Osteocyte (in vitro differentiated cells): Measurements from ENCODE around the gene KANK4. TPM values are rescaled to one million over a fixed set of nuclear protein-coding genes. Genes with fewer than 3 reads are reported as not detected.

Source experiments
- DNase-seq: peaks from one replicate; pipeline ENCODE4 v3.0.0; 2021; ENCODE audit warnings: mixed read lengths; ENCODE audit not compliant: unreplicated experiment; ENCODE audit errors: extremely low spot score
- H3K27ac Mint-ChIP-seq: one replicate; pipeline ENCODE4 v1.8.0; 2021; ENCODE audit warnings: mild to moderate bottlenecking, mixed read lengths; ENCODE audit not compliant: unreplicated experiment
- H3K27me3 Mint-ChIP-seq: one replicate; pipeline ENCODE4 v1.8.0; 2021; ENCODE audit warnings: mixed read lengths; ENCODE audit not compliant: unreplicated experiment
- H3K36me3 Mint-ChIP-seq: one replicate; pipeline ENCODE4 v1.8.0; 2021; ENCODE audit warnings: mixed read lengths; ENCODE audit not compliant: unreplicated experiment
- H3K4me1 Mint-ChIP-seq: one replicate; pipeline ENCODE4 v1.8.0; 2021; ENCODE audit warnings: mixed read lengths; ENCODE audit not compliant: unreplicated experiment
- H3K4me3 Mint-ChIP-seq: one replicate; pipeline ENCODE4 v1.8.0; 2021; ENCODE audit warnings: mild to moderate bottlenecking, moderate library complexity, mixed read lengths; ENCODE audit not compliant: unreplicated experiment
- H3K9me3 Mint-ChIP-seq: one replicate; pipeline ENCODE4 v1.8.0; 2021; ENCODE audit warnings: mixed read lengths; ENCODE audit not compliant: unreplicated experiment
- CTCF ChIP-seq: fragments of 200-600 bp; sonication (generic); IDR thresholded peaks from 2 replicates; pipeline ENCODE4 v1.5.0; 2021; ENCODE audit warnings: antibody characterized with exemption, mild to moderate bottlenecking, moderate library complexity
- total RNA-seq: library from RNA; stranded (reverse); gene quantifications from 2 replicates; pipeline ENCODE4 v1.2.1, GENCODE V29; 2021

The KANK4 gene
- total RNA-seq, 1 donor from 2014 or later, result not detected

DNA sequence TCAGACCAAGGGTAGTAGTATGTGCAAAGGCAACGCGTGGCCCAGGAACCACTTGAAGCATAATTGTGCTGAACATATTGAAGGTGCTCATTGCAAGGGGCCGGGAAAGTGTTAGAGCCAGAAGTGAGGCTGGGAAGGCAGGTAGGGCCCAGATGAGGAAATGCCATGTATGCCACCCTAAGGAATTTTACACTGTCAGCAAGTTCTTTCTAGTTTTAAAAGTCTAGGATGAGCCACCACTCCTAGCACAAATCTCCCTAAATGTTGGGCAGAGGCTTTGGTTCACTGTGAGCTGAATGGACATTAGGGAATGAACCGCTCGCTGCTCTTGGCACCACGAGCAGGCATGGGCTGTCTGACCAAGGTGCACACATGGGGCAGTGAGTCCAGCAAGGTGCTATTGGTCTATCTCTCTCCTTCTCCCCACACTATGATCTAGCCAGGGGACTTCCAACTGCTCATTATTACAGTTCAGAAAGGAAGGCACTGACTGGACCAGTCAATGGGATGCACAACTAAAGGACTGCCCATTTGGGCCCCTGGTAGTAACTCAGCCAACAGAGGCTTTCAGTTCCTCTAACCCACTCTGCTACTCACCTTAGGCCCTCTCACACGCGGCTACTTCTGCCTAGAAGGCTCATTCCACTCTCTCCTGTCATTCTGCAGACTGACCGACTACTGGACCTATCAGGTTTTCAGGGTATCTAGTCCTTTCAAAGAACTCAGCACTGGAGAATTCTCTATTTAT is 2.0 kb downstream of the KANK4 start:
- H3K27me3 Mint-ChIP-seq, result peaks cover 61% of the 10 kb centered on the region
- H3K27ac Mint-ChIP-seq, result no peak overlapping the region
- no peak for DNase-seq
- peaks cover 2% of the 10 kb centered on the region for H3K36me3 Mint-ChIP-seq
- H3K9me3 Mint-ChIP-seq, result no peaks in the 10 kb centered on the region
- H3K4me3 Mint-ChIP-seq, result no peak overlapping the region
- peaks cover 13% of the 10 kb centered on the region for H3K4me1 Mint-ChIP-seq
- TF ChIP-seq CTCF, result no peak

DNA sequence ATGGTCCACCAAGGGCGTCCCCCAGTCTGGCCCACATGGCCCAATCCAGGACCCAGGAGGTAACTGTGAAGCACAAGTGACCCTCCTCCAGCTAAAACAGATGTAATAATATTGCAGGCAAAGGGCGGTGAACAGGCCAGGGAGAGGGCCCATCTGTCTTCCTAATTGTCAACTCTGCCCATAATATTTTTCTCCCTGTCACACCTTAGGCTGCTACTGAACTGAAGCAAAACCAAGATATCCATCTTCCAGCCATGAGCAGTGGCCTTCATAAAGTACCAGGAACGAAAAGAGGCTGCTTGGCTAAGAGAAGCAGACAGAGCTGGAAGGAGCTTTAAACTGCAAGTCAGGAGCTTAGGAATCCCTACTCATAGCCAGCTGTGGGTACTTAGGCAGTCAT is 3.1 kb downstream of the KANK4 start:
- peaks cover 9% of the 10 kb centered on the region for H3K4me1 Mint-ChIP-seq
- no peak for DNase-seq
- H3K9me3 Mint-ChIP-seq, result no peaks in the 10 kb centered on the region
- no peak overlapping the region for H3K27ac Mint-ChIP-seq
- TF ChIP-seq CTCF, result no peak
- H3K27me3 Mint-ChIP-seq, result peaks cover 64% of the 10 kb centered on the region
- no peak overlapping the region for H3K4me3 Mint-ChIP-seq
- H3K36me3 Mint-ChIP-seq, result peaks cover 2% of the 10 kb centered on the region

- Mint-ChIP-seq H3K4me1 (peaks cover 9% of the 10 kb centered on the region), H3K27me3 (peaks cover 66% of the 10 kb centered on the region)
Measured at GRCh38 chr1:62315387-62315786, 3.8 kb downstream of the KANK4 start.

GRCh38 chr1:62314454-62315350 is 4.5 kb downstream of the KANK4 start:
- no peaks in the 10 kb centered on the region for H3K9me3 Mint-ChIP-seq
- no peak for TF ChIP-seq CTCF
- H3K4me1 Mint-ChIP-seq, result peaks cover 7% of the 10 kb centered on the region
- DNase-seq, result no peak
- peaks cover under 1% of the 10 kb centered on the region for H3K36me3 Mint-ChIP-seq
- H3K27ac Mint-ChIP-seq, result no peak overlapping the region
- no peak overlapping the region for H3K4me3 Mint-ChIP-seq
- H3K27me3 Mint-ChIP-seq, result peaks cover 66% of the 10 kb centered on the region

More at GRCh38 chr1:62315387-62315786, 3.8 kb downstream of the KANK4 start:
- TF ChIP-seq CTCF, result no peak
- no peaks in the 10 kb centered on the region for H3K9me3 Mint-ChIP-seq
- H3K4me3 Mint-ChIP-seq, result no peak overlapping the region
- peaks cover 2% of the 10 kb centered on the region for H3K36me3 Mint-ChIP-seq
- H3K27ac Mint-ChIP-seq, result no peak overlapping the region
- no peak for DNase-seq

- Mint-ChIP-seq H3K4me1 (no peaks in the 10 kb centered on the region), H3K36me3 (no peaks in the 10 kb centered on the region), H3K9me3 (no peaks in the 10 kb centered on the region), H3K4me3 (no peak overlapping the region), H3K27me3 (peaks cover 72% of the 10 kb centered on the region), H3K27ac (no peak overlapping the region)
- TF ChIP-seq CTCF, result no peak
- DNase-seq, result no peak
Measured at GRCh38 chr1:62312698-62313097, 6.5 kb downstream of the KANK4 start.
